SK-N-SH treated with all-trans-retinoic acid at 6 μM for 48 hours (cell line): ENCODE data around the gene CEP63.

Source experiments
- ARNTL ChIP-seq: fragments of 450-650 bp; formaldehyde crosslinking; IDR thresholded peaks from 2 replicates; pipeline ENCODE4 v1.5.0; 2020; ENCODE audit warnings: low read depth, mild to moderate bottlenecking, moderate library complexity, borderline replicate concordance
- ZFP30 ChIP-seq: fragments of 450-650 bp; formaldehyde crosslinking; IDR thresholded peaks from 2 replicates; pipeline ENCODE4 v1.5.0; 2022; ENCODE audit warnings: mild to moderate bottlenecking, moderate library complexity

DNA sequence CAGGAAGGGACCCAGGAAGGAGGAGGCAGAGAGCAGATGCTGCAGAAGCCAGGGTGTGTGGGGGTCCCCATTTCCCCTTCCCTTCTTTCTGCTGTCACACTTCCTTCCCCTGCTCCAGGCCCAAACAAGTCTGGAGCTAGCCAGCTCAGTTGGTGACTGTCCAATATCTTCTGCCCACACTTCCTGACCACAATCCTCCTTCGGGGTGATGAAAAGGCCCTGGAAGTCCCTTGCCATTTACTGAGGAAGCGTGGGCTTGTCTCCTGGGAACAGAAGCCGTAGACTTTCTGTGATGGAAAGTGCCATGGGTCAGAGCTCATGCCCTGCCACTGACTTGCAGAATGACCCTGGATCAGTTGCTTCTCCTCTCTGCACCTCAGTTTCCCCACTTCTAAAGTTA, 39.1 kb upstream of the CEP63 start:
- TF ChIP-seq ZFP30 (CRISPR knock-in tag) (no peak), ARNTL (CRISPR knock-in tag) (no peak)
